DOHH2 (cell line): ENCODE data around the gene CCDC137.

Source experiments
- CTCF ChIP-seq: fragments of 200-600 bp; sonication (generic); IDR thresholded peaks from one replicate; pipeline ENCODE4 v1.5.1; 2014; ENCODE audit warnings: antibody characterized with exemption, mild to moderate bottlenecking, low read depth, low read length; ENCODE audit not compliant: poor library complexity, severe bottlenecking
- EZH2phosphoT487 ChIP-seq: fragments of 200-600 bp; sonication (generic); IDR thresholded peaks from 2 replicates; pipeline ENCODE4 v1.6.1; 2017; ENCODE audit warnings: borderline replicate concordance, mild to moderate bottlenecking, antibody characterized with exemption, low read length, moderate library complexity, mixed read lengths

- no peak for TF ChIP-seq CTCF
- TF ChIP-seq EZH2phosphoT487: no peak
Measured at GRCh38 chr17:81716674-81716996, 50.1 kb downstream of the CCDC137 start.
